GM23338 (cell line): ENCODE measurements around the gene HSPB6. TPM values are rescaled to one million over a fixed set of nuclear protein-coding genes. Genes with fewer than 3 reads are reported as not detected.

ENCODE experiments used
- ATAC-seq: fragments of 200-7000 bp; cut with Tn5 transposase; 3 replicates; pipeline ENCODE4 v1.9.1; 2020
- DNase-seq: peaks from one replicate; pipeline ENCODE4 v3.0.0-alpha.2; 2015; ENCODE audit warnings: low spot score
- H2AFZ ChIP-seq: fragments of 200-600 bp; sonication (generic); 2 replicates; pipeline ENCODE4 v1.8.0; 2016; ENCODE audit warnings: antibody characterized with exemption, mild to moderate bottlenecking, moderate library complexity
- H3F3A ChIP-seq: fragments of 200-600 bp; sonication (generic); replicated peaks from 2 replicates; pipeline ENCODE4 v1.8.0; 2017; ENCODE audit warnings: antibody characterized with exemption, mixed run types, low read depth
- H3K27ac ChIP-seq: fragments of 200-600 bp; sonication (generic); 2 replicates; pipeline ENCODE4 v1.6.1; 2016; ENCODE audit warnings: low read depth
- H3K27me3 ChIP-seq: fragments of 200-600 bp; sonication (generic); 2 replicates; pipeline ENCODE4 v1.8.0; 2016; ENCODE audit warnings: mild to moderate bottlenecking, mixed run types, moderate library complexity; ENCODE audit not compliant: insufficient read depth
- H3K36me3 ChIP-seq: fragments of 200-600 bp; sonication (generic); 2 replicates; pipeline ENCODE4 v1.8.0; 2016; ENCODE audit warnings: mild to moderate bottlenecking; ENCODE audit not compliant: insufficient read depth
- H3K4me1 ChIP-seq: fragments of 200-600 bp; sonication (generic); 2 replicates; pipeline ENCODE4 v1.8.0; 2016; ENCODE audit warnings: mild to moderate bottlenecking, moderate library complexity; ENCODE audit not compliant: insufficient read depth
- H3K4me2 ChIP-seq: fragments of 200-600 bp; sonication (generic); 2 replicates; pipeline ENCODE4 v1.7.1; 2017; ENCODE audit warnings: mixed run types
- H3K4me3 ChIP-seq: fragments of 200-600 bp; sonication (generic); 2 replicates; pipeline ENCODE4 v1.6.1; 2016; ENCODE audit warnings: mixed run types
- H3K79me2 ChIP-seq: fragments of 200-600 bp; sonication (generic); replicated peaks from 2 replicates; pipeline ENCODE4 v1.8.0; 2017; ENCODE audit warnings: mild to moderate bottlenecking; ENCODE audit not compliant: insufficient read depth
- H3K9me2 ChIP-seq: fragments of 200-600 bp; sonication (generic); 2 replicates; pipeline ENCODE4 v1.8.0; 2017; ENCODE audit not compliant: insufficient read depth
- H4K20me1 ChIP-seq: fragments of 200-600 bp; sonication (generic); replicated peaks from 2 replicates; pipeline ENCODE4 v1.8.0; 2017; ENCODE audit warnings: mild to moderate bottlenecking; ENCODE audit not compliant: insufficient read depth
- H3K27ac Mint-ChIP-seq: 2 replicates; pipeline ENCODE4 v1.8.0; 2020; ENCODE audit warnings: inconsistent platforms, mild to moderate bottlenecking, moderate library complexity, mixed read lengths
- H3K27me3 Mint-ChIP-seq: 3 replicates; pipeline ENCODE4 v1.8.0; 2022; ENCODE audit warnings: low read depth, mild to moderate bottlenecking, moderate library complexity, mixed read lengths, inconsistent platforms; ENCODE audit not compliant: insufficient read depth, poor library complexity
- H3K36me3 Mint-ChIP-seq: 3 replicates; pipeline ENCODE4 v1.8.0; 2021; ENCODE audit warnings: low read depth, mild to moderate bottlenecking, inconsistent platforms, moderate library complexity, mixed read lengths
- H3K4me1 Mint-ChIP-seq: 3 replicates; pipeline ENCODE4 v1.8.0; 2020; ENCODE audit warnings: mild to moderate bottlenecking, inconsistent platforms, mixed read lengths
- H3K4me3 Mint-ChIP-seq: 3 replicates; pipeline ENCODE4 v1.8.0; 2021; ENCODE audit warnings: moderate library complexity, mild to moderate bottlenecking, inconsistent platforms, mixed read lengths
- H3K9me3 Mint-ChIP-seq: 3 replicates; pipeline ENCODE4 v1.8.0; 2020; ENCODE audit warnings: moderate library complexity, mild to moderate bottlenecking, inconsistent platforms, mixed read lengths
- CREB1 ChIP-seq: fragments of 250-450 bp; sonication (Bioruptor Pico); IDR thresholded peaks from 2 replicates; pipeline ENCODE4 v1.5.0; 2020; ENCODE audit warnings: low read depth, mild to moderate bottlenecking, moderate library complexity
- CTCF ChIP-seq, 2 experiments: fragments of 200-600 bp in 1 of 2; sonication (generic) in 1 of 2; conservative IDR thresholded peaks; 2 replicates each; pipeline versions ENCODE4 v1.5.1 to v1.6.1; 2016 to 2017; ENCODE audit warnings: antibody characterized with exemption in 2 of 2, low read depth in 2 of 2, mild to moderate bottlenecking in 2 of 2, moderate library complexity in 1 of 2
- ETS1 ChIP-seq: IDR thresholded peaks from 2 replicates; pipeline ENCODE4 v1.6.1; 2016; ENCODE audit warnings: antibody characterized with exemption
- EZH2 ChIP-seq: fragments of 200-600 bp; sonication (generic); IDR thresholded peaks from one replicate; pipeline ENCODE4 v1.8.0; 2017; ENCODE audit warnings: antibody characterized with exemption, mild to moderate bottlenecking, low read depth; ENCODE audit not compliant: unreplicated experiment
- JUNB ChIP-seq: IDR thresholded peaks from one replicate; pipeline ENCODE4 v1.6.1; 2016; ENCODE audit warnings: antibody characterized with exemption; ENCODE audit not compliant: unreplicated experiment
- NANOG ChIP-seq: IDR thresholded peaks from 2 replicates; pipeline ENCODE4 v1.6.1; 2016; ENCODE audit warnings: antibody characterized with exemption, borderline replicate concordance
- REST ChIP-seq: IDR thresholded peaks from one replicate; pipeline ENCODE4 v1.6.1; 2018; ENCODE audit warnings: antibody characterized with exemption; ENCODE audit not compliant: unreplicated experiment
- STAT1 ChIP-seq: IDR thresholded peaks from one replicate; pipeline ENCODE4 v1.6.1; 2016; ENCODE audit warnings: antibody characterized with exemption; ENCODE audit not compliant: unreplicated experiment
- ZNF114 ChIP-seq: fragments of 250-450 bp; sonication (Bioruptor Pico); IDR thresholded peaks from 2 replicates; pipeline ENCODE4 v1.5.0; 2020; ENCODE audit warnings: mild to moderate bottlenecking, moderate library complexity
- polyA plus RNA-seq: library from polyadenylated mRNA; unstranded; fragments of >200 nt; fragmentation: Nextera tagmentation; extraction: Ambion mirVana; gene quantifications from 2 replicates; pipeline ENCODE4 v1.2.1, GENCODE V29; 2016
- total RNA-seq: library from RNA; depleted of rRNA; stranded (reverse); fragments of >200 nt; shearing (Covaris generic); gene quantifications from 2 replicates; pipeline ENCODE4 v1.2.3, GENCODE V29; 2014
- TF ChIP-seq, protein P1 (sequence below): fragments of 250-450 bp; sonication (Bioruptor Pico); IDR thresholded peaks from 2 replicates; pipeline ENCODE4 v1.5.0; 2020; ENCODE audit warnings: mild to moderate bottlenecking, moderate library complexity

The HSPB6 gene
- total and polyA plus RNA-seq, 2 experiments from 2014 or later: 0.87 to 3.2 TPM

- TF ChIP-seq, protein P1, sequence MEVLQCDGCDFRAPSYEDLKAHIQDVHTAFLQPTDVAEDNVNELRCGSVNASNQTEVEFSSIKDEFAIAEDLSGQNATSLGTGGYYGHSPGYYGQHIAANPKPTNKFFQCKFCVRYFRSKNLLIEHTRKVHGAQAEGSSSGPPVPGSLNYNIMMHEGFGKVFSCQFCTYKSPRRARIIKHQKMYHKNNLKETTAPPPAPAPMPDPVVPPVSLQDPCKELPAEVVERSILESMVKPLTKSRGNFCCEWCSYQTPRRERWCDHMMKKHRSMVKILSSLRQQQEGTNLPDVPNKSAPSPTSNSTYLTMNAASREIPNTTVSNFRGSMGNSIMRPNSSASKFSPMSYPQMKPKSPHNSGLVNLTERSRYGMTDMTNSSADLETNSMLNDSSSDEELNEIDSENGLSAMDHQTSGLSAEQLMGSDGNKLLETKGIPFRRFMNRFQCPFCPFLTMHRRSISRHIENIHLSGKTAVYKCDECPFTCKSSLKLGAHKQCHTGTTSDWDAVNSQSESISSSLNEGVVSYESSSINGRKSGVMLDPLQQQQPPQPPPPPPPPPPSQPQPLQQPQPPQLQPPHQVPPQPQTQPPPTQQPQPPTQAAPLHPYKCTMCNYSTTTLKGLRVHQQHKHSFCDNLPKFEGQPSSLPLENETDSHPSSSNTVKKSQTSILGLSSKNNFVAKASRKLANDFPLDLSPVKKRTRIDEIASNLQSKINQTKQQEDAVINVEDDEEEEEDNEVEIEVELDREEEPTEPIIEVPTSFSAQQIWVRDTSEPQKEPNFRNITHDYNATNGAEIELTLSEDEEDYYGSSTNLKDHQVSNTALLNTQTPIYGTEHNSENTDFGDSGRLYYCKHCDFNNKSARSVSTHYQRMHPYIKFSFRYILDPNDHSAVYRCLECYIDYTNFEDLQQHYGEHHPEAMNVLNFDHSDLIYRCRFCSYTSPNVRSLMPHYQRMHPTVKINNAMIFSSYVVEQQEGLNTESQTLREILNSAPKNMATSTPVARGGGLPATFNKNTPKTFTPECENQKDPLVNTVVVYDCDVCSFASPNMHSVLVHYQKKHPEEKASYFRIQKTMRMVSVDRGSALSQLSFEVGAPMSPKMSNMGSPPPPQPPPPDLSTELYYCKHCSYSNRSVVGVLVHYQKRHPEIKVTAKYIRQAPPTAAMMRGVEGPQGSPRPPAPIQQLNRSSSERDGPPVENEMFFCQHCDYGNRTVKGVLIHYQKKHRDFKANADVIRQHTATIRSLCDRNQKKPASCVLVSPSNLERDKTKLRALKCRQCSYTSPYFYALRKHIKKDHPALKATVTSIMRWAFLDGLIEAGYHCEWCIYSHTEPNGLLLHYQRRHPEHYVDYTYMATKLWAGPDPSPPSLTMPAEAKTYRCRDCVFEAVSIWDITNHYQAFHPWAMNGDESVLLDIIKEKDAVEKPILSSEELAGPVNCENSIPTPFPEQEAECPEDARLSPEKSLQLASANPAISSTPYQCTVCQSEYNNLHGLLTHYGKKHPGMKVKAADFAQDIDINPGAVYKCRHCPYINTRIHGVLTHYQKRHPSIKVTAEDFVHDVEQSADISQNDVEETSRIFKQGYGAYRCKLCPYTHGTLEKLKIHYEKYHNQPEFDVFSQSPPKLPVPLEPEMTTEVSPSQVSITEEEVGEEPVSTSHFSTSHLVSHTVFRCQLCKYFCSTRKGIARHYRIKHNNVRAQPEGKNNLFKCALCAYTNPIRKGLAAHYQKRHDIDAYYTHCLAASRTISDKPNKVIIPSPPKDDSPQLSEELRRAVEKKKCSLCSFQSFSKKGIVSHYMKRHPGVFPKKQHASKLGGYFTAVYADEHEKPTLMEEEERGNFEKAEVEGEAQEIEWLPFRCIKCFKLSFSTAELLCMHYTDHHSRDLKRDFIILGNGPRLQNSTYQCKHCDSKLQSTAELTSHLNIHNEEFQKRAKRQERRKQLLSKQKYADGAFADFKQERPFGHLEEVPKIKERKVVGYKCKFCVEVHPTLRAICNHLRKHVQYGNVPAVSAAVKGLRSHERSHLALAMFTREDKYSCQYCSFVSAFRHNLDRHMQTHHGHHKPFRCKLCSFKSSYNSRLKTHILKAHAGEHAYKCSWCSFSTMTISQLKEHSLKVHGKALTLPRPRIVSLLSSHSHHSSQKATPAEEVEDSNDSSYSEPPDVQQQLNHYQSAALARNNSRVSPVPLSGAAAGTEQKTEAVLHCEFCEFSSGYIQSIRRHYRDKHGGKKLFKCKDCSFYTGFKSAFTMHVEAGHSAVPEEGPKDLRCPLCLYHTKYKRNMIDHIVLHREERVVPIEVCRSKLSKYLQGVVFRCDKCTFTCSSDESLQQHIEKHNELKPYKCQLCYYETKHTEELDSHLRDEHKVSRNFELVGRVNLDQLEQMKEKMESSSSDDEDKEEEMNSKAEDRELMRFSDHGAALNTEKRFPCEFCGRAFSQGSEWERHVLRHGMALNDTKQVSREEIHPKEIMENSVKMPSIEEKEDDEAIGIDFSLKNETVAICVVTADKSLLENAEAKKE (CRISPR knock-in tag): no peak
- TF ChIP-seq JUNB: no peak
- no peak for TF ChIP-seq CREB1
- no peak for TF ChIP-seq ZNF114 (CRISPR knock-in tag)
- TF ChIP-seq NANOG: no peak
Observed at GRCh38 chr19:35754370-35755130, 2.3 kb downstream of the HSPB6 start (continued).

- Mint-ChIP-seq H3K4me3 (no peak overlapping the region; the same call in 2 of the 3 replicates), H3K4me1 (peaks cover 15% of the 10 kb centered on the region), H3K9me3 (no peaks in the 10 kb centered on the region; the same call in 2 of the 3 replicates), H3K27ac (no peak overlapping the region), H3K27me3 (peaks cover 38% of the 10 kb centered on the region), H3K36me3 (no peaks in the 10 kb centered on the region)
- no peaks in the 10 kb centered on the region for H4K20me1 ChIP-seq
- no peaks in the 10 kb centered on the region for H3K36me3 ChIP-seq
- no peak overlapping the region for H3K4me3 ChIP-seq
- H3K27me3 ChIP-seq: peaks cover 28% of the 10 kb centered on the region
- H3K4me2 ChIP-seq: no peak overlapping the region
- DNase-seq (no peak), ATAC-seq (no peak)
- H3K4me1 ChIP-seq: peaks cover 10% of the 10 kb centered on the region
- H2AFZ ChIP-seq: no peak overlapping the region
- no peak overlapping the region for H3K27ac ChIP-seq
- H3K9me2 ChIP-seq: no peaks in the 10 kb centered on the region
- peaks cover 3% of the 10 kb centered on the region for H3K79me2 ChIP-seq
- H3F3A ChIP-seq: 0 out of 2 replicates have a peak, but pooled peaks cover 6% of the 10 kb centered on the region
- TF ChIP-seq ZNF114 (CRISPR knock-in tag) (no peak), NANOG (no peak), CREB1 (no peak), ETS1 (no peak), CTCF (conservative IDR thresholded peaks at IDR 0.05; ENCODE audit: low read depth in 2 of 2) (no peak), EZH2 (no peak), REST (no peak), STAT1 (no peak)
Observed at GRCh38 chr19:35753634-35754369, 3.0 kb downstream of the HSPB6 start.
